Measurements from ENCODE around the gene TBX3. TPM values are rescaled to one million over a fixed set of nuclear protein-coding genes. Genes with fewer than 3 reads are reported as not detected.

Gene TBX3
- total and polyA plus RNA-seq, 10 of the 15 experiments (the other 5 are each of a cell fraction or from before 2014, with no cell fraction given), result 0.04 to 0.28 (median 0.08) TPM; not detected in 7

- TF ChIP-seq MLLT1 (IDR thresholded peaks at IDR 0.05) (no peak), SKIL (IDR thresholded peaks at IDR 0.05; ENCODE audit: low read depth, poor library complexity, severe bottlenecking) (no peak), RUNX3 (IDR thresholded peaks at IDR 0.05; ENCODE audit: low read length) (no peak), POLR2AphosphoS2 (IDR thresholded peaks at IDR 0.05; ENCODE audit: low read depth, low read length) (no peak), REST (IDR thresholded peaks at IDR 0.05; ENCODE audit: low read depth, low read length) (no peak)
Observed at GRCh38 chr12:114703060-114703493, 19.1 kb upstream of the TBX3 start (continued).
